Measurements from ENCODE around the gene NAA60. TPM values are rescaled to one million over a fixed set of nuclear protein-coding genes. Genes with fewer than 3 reads are reported as not detected.

The NAA60 gene
- total and polyA plus RNA-seq, 4 donors, result 11.3 to 41.3 (median 25.6) TPM

GRCh38 chr16:3532741-3533140, 89.3 kb downstream of the NAA60 start:
- H3K4me1 ChIP-seq (ENCODE audit: control insufficient read depth in 4 of 4, insufficient read depth in 4 of 4, low read length in 3 of 4), result peaks cover 2 to 16% (median 10%) of the 10 kb centered on the region in 4 donors
- no peaks in the 10 kb centered on the region for H3K27me3 ChIP-seq (ENCODE audit: control insufficient read depth in 4 of 4, insufficient read depth in 4 of 4, low read length in 3 of 4)
- TF ChIP-seq ATF3 (IDR thresholded peaks at IDR 0.05) (no peak), TAF1 (conservative IDR thresholded peaks at IDR 0.05) (no peak), RAD21 (IDR thresholded peaks at IDR 0.05) (no peak), CTCF (IDR thresholded peaks at IDR 0.05; ENCODE audit: low read depth, low read length, missing input control) (no peak), SP1 (IDR thresholded peaks at IDR 0.05) (no peak), RXRA (IDR thresholded peaks at IDR 0.05) (no peak), GABPA (IDR thresholded peaks at IDR 0.05 in 1 of 2, conservative IDR thresholded peaks at IDR 0.05 in 1 of 2) (no peak), REST (IDR thresholded peaks at IDR 0.05) (no peak), FOXA2 (IDR thresholded peaks at IDR 0.05) (no peak), FOXA1 (IDR thresholded peaks at IDR 0.05) (no peak), EGR1 (IDR thresholded peaks at IDR 0.05; ENCODE audit: low read depth in 2 of 2) (no peak), HNF4G (IDR thresholded peaks at IDR 0.05) (no peak), HNF4A (conservative IDR thresholded peaks at IDR 0.05) (no peak), NR2F2 (IDR thresholded peaks at IDR 0.05) (no peak), YY1 (IDR thresholded peaks at IDR 0.05) (no peak), ZBTB33 (IDR thresholded peaks at IDR 0.05) (no peak), MAX (IDR thresholded peaks at IDR 0.05) (no peak), JUND (IDR thresholded peaks at IDR 0.05) (no peak)
- DNase-seq (ENCODE audit: low spot score), result no peak
- H3K4me3 ChIP-seq (ENCODE audit: low read depth in 1 of 3, low read length in 3 of 3), result no peak overlapping the region
- H3K9me3 ChIP-seq (ENCODE audit: control insufficient read depth in 4 of 4, low read length in 3 of 4), result no peaks in the 10 kb centered on the region
- no peak overlapping the region for H3K27ac ChIP-seq (ENCODE audit: low read depth in 1 of 2, low read length in 2 of 2)
- H3K9ac ChIP-seq (ENCODE audit: low read depth in 1 of 2, low read length in 2 of 2), result no peak overlapping the region
- 97% methylated on average over 12 of the region's 12 CpGs for WGBS
- H3K36me3 ChIP-seq (ENCODE audit: control insufficient read depth in 4 of 4, insufficient read depth in 3 of 4, low read depth in 1 of 4, low read length in 3 of 4), result peaks cover 2 to 33% (median 11%) of the 10 kb centered on the region in 4 donors

All from liver (tissue), 9 donors.